SK-N-SH (cell line): ENCODE measurements around the gene CHST12. TPM values are rescaled to one million over a fixed set of nuclear protein-coding genes. Genes with fewer than 3 reads are reported as not detected.
A peak's percentile ranks its signal among the peaks of the same experiment; 100 is the strongest.
"Not testable (repeated sequence)": the region's sequence is repeated elsewhere in the genome, so short reads cannot be mapped to it uniquely, and the experiment has no call there.

ENCODE experiments used
- CTCF ChIA-PET: fragments of 300-600, 350-600 bp; formaldehyde crosslinking; extraction: SDS; loops from one replicate; lab custom pipeline; 2021; lab: Yijun Ruan, JAX
- POLR2A ChIA-PET: fragments of 350-600 bp; sonication (Branson Sonifier 250); formaldehyde crosslinking; extraction: SDS; loops from one replicate; lab custom pipeline; 2020; ENCODE audit warnings: antibody characterized with exemption, inconsistent platforms; lab: Yijun Ruan, JAX
- DNase-seq: peaks from one replicate; pipeline ENCODE4 v3.0.0; 2012
- H2AFZ ChIP-seq: fragments of 200-600 bp; sonication (generic); 2 replicates; pipeline ENCODE4 v1.8.1; 2016; ENCODE audit warnings: antibody characterized with exemption, mild to moderate bottlenecking, low read depth
- H3F3A ChIP-seq: fragments of 200-600 bp; sonication (generic); replicated peaks from 2 replicates; pipeline ENCODE3; 2016; ENCODE audit warnings: antibody characterized with exemption, mild to moderate bottlenecking; ENCODE audit not compliant: insufficient read depth
- H3K27ac ChIP-seq, 2 experiments: fragments of 200-500 bp in 1 of 2; fragments of 200-600 bp in 1 of 2; sonication (Bioruptor generic) in 1 of 2; sonication (generic), shearing (Covaris generic) in 1 of 2; 2 replicates each; pipeline versions ENCODE4 v1.5.1 to v1.6.1; 2014 to 2016; ENCODE audit warnings: low read depth in 2 of 2, inconsistent platforms in 1 of 2, low read length in 1 of 2, mild to moderate bottlenecking in 1 of 2, mixed read lengths in 1 of 2
- H3K27me3 ChIP-seq: fragments of 200-600 bp; sonication (generic), shearing (Covaris generic); 2 replicates; pipeline ENCODE4 v1.6.1; 2016; ENCODE audit warnings: mixed run types; ENCODE audit not compliant: insufficient read depth
- H3K36me3 ChIP-seq, 2 experiments: fragments of 200-500 bp in 1 of 2; fragments of 200-600 bp in 1 of 2; sonication (Bioruptor generic) in 1 of 2; sonication (generic) in 1 of 2; replicated peaks in 1 of 2; 2 replicates each; pipeline versions ENCODE3 to v1.5.1; 2014 to 2016; ENCODE audit warnings: low read length in 1 of 2, mild to moderate bottlenecking in 1 of 2; ENCODE audit not compliant: insufficient read depth in 2 of 2, control insufficient read depth in 1 of 2
- H3K4me1 ChIP-seq, 2 experiments: fragments of 200-500 bp in 1 of 2; fragments of 200-600 bp in 1 of 2; sonication (Bioruptor generic) in 1 of 2; sonication (generic), shearing (Covaris generic) in 1 of 2; 2 replicates each; pipeline versions ENCODE4 v1.5.1 to v1.6.1; 2014 to 2016; ENCODE audit warnings: low read depth in 1 of 2, low read length in 1 of 2, mixed run types in 1 of 2; ENCODE audit not compliant: insufficient read depth in 2 of 2, control insufficient read depth in 1 of 2
- H3K4me2 ChIP-seq: fragments of 200-600 bp; sonication (generic), shearing (Covaris generic); 2 replicates; pipeline ENCODE4 v1.6.1; 2017; ENCODE audit warnings: mixed run types
- H3K4me3 ChIP-seq, 2 experiments: fragments of 200-500 bp in 1 of 2; fragments of 200-600 bp in 1 of 2; sonication (Bioruptor generic) in 1 of 2; sonication (generic), shearing (Covaris generic) in 1 of 2; 2 replicates each; pipeline versions ENCODE4 v1.5.1 to v1.8.1; 2014 to 2016; ENCODE audit warnings: low read depth in 2 of 2, inconsistent platforms in 1 of 2, low read length in 1 of 2, mild to moderate bottlenecking in 1 of 2, mixed read lengths in 1 of 2, moderate library complexity in 1 of 2
- H3K79me2 ChIP-seq: fragments of 200-600 bp; sonication (generic); 2 replicates; pipeline ENCODE4 v1.8.1; 2017; ENCODE audit warnings: mild to moderate bottlenecking; ENCODE audit not compliant: insufficient read depth
- H3K9ac ChIP-seq: fragments of 200-600 bp; sonication (generic); 2 replicates; pipeline ENCODE4 v1.6.1; 2017; ENCODE audit warnings: mixed run types
- H3K9me2 ChIP-seq: fragments of 200-600 bp; sonication (generic); 2 replicates; pipeline ENCODE4 v1.6.1; 2017; ENCODE audit warnings: mixed run types
- H3K9me3 ChIP-seq: fragments of 200-600 bp; sonication (generic); 2 replicates; pipeline ENCODE4 v1.6.1; 2017; ENCODE audit warnings: mixed run types, mild to moderate bottlenecking, moderate library complexity
- H4K20me1 ChIP-seq: fragments of 200-600 bp; sonication (generic); 2 replicates; pipeline ENCODE4 v1.6.1; 2017; ENCODE audit warnings: mild to moderate bottlenecking, mixed run types; ENCODE audit not compliant: insufficient read depth
- EP300 ChIP-seq, 2 experiments: IDR thresholded peaks; 2 replicates each; pipeline versions ENCODE4 v1.4.0 to v1.6.1; 2012; ENCODE audit warnings: borderline replicate concordance in 1 of 2, low read depth in 1 of 2, low read length in 1 of 2
- FOXJ3 ChIP-seq: sonication (generic); formaldehyde crosslinking; IDR thresholded peaks from 2 replicates; pipeline ENCODE4 v1.5.1; 2020; ENCODE audit warnings: mild to moderate bottlenecking, missing genetic modification reagents
- GABPA ChIP-seq: IDR thresholded peaks from 2 replicates; pipeline ENCODE4 v1.4.0; 2012; ENCODE audit warnings: low read depth, mild to moderate bottlenecking
- JUND ChIP-seq: IDR thresholded peaks from 2 replicates; pipeline ENCODE4 v1.4.0; 2012
- RAD21 ChIP-seq: IDR thresholded peaks from 2 replicates; pipeline ENCODE4 v1.6.1; 2012; ENCODE audit warnings: mild to moderate bottlenecking, low read length
- RXRA ChIP-seq: IDR thresholded peaks from 2 replicates; pipeline ENCODE4 v1.4.0; 2012; ENCODE audit warnings: low read depth, mild to moderate bottlenecking, borderline replicate concordance
- TEAD4 ChIP-seq: IDR thresholded peaks from 2 replicates; pipeline ENCODE4 v1.4.0; 2012; ENCODE audit warnings: mild to moderate bottlenecking, borderline replicate concordance; ENCODE audit not compliant: insufficient read depth
- WGBS: methylation state at CpG from one replicate; pipeline ENCODE4 v1.1.6; 2017; ENCODE audit warnings: low lambda C conversion rate; 5-methylcytosine and 5-hydroxymethylcytosine counted together
- polyA plus RNA-seq, 3 experiments: library from polyadenylated mRNA; depleted of rRNA; stranded (reverse); fragments of >200 nt; gene quantifications; 2 replicates each; pipeline ENCODE4 v1.2.3, GENCODE V29; 2012
- TF ChIP-seq, protein P1 (sequence below): fragments of 150-350 bp; IDR thresholded peaks from 2 replicates; pipeline ENCODE4 v1.6.1; 2016; ENCODE audit warnings: mild to moderate bottlenecking, low read depth, low read length
- TF ChIP-seq, protein P2 (sequence below): fragments of 150-350 bp; IDR thresholded peaks from 2 replicates; pipeline ENCODE4 v1.6.1; 2017; ENCODE audit warnings: antibody characterized with exemption, low read length, low read depth, borderline replicate concordance
- TF ChIP-seq, protein P3 (sequence below): IDR thresholded peaks from 2 replicates; pipeline ENCODE4 v1.6.1; 2012; ENCODE audit warnings: mild to moderate bottlenecking, low read depth, low read length, moderate library complexity
- TF ChIP-seq, protein P4 (sequence below): IDR thresholded peaks from 2 replicates; pipeline ENCODE4 v1.4.0; 2012; ENCODE audit warnings: low read depth, borderline replicate concordance
- TF ChIP-seq, protein P5 (sequence below): fragments of 200-600 bp; sonication (generic); IDR thresholded peaks from 2 replicates; pipeline ENCODE4 v1.6.1; 2017; ENCODE audit warnings: antibody characterized with exemption, mild to moderate bottlenecking, moderate library complexity

CHST12 gene
- polyA plus RNA-seq, 1 of the 3 experiments (the other 2 are of a cell fraction), result 32.7 TPM

DNA sequence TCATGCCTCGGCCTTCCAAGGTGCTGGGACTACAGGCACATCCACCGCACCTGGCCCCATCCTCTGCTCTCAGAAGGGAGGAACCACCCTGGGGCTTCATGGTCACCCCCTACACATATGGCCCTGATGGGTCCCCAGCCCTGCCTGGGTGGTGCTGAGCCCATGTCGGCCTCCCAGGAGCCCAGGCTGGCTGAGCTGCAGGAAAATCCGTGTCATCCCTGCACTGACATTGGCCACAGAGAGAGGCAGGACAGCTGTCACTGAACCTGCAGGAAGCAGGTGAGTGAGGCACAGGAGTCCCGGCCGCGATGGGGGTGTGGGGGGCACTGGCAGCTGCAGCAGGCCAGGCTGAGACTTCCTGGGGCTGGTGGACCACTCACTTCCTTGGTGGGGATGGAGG, 64.8 kb downstream of the CHST12 start:
- H3K9me2 ChIP-seq, result no peaks in the 10 kb centered on the region
- H3K9ac ChIP-seq, result no peak overlapping the region
- H3K4me2 ChIP-seq, result no peak overlapping the region
- no peaks in the 10 kb centered on the region for H3K79me2 ChIP-seq
- H4K20me1 ChIP-seq, result no peaks in the 10 kb centered on the region
- peaks cover 7% of the 10 kb centered on the region for H3F3A ChIP-seq
- H3K27me3 ChIP-seq, result no peaks in the 10 kb centered on the region
- H3K4me1 ChIP-seq, result 0 out of 4 replicates have a peak, but pooled peaks cover 0 to 5% of the 10 kb centered on the region in 2 experiments
- no peak overlapping the region for H3K27ac ChIP-seq
- H2AFZ ChIP-seq, result no peak overlapping the region
- CTCF ChIA-PET, result interaction anchor here (0.5 to 13.9 kb wide), 71 partner anchors 9 to 889 kb away, joined by 3 to 270 read pairs (median 4); partner anchors contain the start of genes CHST12 and TTYH3
- TF ChIP-seq, protein P1, sequence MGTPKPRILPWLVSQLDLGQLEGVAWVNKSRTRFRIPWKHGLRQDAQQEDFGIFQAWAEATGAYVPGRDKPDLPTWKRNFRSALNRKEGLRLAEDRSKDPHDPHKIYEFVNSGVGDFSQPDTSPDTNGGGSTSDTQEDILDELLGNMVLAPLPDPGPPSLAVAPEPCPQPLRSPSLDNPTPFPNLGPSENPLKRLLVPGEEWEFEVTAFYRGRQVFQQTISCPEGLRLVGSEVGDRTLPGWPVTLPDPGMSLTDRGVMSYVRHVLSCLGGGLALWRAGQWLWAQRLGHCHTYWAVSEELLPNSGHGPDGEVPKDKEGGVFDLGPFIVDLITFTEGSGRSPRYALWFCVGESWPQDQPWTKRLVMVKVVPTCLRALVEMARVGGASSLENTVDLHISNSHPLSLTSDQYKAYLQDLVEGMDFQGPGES, result no peak
- no peak for TF ChIP-seq TEAD4
- no peak for TF ChIP-seq RXRA
- TF ChIP-seq EP300 (IDR thresholded peaks at IDR 0.05; ENCODE audit: borderline replicate concordance in 1 of 2, low read depth in 1 of 2, low read length in 1 of 2), result no peak
- no peak for TF ChIP-seq GABPA
- TF ChIP-seq, protein P2, sequence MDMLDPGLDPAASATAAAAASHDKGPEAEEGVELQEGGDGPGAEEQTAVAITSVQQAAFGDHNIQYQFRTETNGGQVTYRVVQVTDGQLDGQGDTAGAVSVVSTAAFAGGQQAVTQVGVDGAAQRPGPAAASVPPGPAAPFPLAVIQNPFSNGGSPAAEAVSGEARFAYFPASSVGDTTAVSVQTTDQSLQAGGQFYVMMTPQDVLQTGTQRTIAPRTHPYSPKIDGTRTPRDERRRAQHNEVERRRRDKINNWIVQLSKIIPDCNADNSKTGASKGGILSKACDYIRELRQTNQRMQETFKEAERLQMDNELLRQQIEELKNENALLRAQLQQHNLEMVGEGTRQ, result no peak
- TF ChIP-seq, protein P3, sequence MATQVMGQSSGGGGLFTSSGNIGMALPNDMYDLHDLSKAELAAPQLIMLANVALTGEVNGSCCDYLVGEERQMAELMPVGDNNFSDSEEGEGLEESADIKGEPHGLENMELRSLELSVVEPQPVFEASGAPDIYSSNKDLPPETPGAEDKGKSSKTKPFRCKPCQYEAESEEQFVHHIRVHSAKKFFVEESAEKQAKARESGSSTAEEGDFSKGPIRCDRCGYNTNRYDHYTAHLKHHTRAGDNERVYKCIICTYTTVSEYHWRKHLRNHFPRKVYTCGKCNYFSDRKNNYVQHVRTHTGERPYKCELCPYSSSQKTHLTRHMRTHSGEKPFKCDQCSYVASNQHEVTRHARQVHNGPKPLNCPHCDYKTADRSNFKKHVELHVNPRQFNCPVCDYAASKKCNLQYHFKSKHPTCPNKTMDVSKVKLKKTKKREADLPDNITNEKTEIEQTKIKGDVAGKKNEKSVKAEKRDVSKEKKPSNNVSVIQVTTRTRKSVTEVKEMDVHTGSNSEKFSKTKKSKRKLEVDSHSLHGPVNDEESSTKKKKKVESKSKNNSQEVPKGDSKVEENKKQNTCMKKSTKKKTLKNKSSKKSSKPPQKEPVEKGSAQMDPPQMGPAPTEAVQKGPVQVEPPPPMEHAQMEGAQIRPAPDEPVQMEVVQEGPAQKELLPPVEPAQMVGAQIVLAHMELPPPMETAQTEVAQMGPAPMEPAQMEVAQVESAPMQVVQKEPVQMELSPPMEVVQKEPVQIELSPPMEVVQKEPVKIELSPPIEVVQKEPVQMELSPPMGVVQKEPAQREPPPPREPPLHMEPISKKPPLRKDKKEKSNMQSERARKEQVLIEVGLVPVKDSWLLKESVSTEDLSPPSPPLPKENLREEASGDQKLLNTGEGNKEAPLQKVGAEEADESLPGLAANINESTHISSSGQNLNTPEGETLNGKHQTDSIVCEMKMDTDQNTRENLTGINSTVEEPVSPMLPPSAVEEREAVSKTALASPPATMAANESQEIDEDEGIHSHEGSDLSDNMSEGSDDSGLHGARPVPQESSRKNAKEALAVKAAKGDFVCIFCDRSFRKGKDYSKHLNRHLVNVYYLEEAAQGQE, result no peak
- no peak for TF ChIP-seq FOXJ3 (CRISPR knock-in tag)
- TF ChIP-seq, protein P4, sequence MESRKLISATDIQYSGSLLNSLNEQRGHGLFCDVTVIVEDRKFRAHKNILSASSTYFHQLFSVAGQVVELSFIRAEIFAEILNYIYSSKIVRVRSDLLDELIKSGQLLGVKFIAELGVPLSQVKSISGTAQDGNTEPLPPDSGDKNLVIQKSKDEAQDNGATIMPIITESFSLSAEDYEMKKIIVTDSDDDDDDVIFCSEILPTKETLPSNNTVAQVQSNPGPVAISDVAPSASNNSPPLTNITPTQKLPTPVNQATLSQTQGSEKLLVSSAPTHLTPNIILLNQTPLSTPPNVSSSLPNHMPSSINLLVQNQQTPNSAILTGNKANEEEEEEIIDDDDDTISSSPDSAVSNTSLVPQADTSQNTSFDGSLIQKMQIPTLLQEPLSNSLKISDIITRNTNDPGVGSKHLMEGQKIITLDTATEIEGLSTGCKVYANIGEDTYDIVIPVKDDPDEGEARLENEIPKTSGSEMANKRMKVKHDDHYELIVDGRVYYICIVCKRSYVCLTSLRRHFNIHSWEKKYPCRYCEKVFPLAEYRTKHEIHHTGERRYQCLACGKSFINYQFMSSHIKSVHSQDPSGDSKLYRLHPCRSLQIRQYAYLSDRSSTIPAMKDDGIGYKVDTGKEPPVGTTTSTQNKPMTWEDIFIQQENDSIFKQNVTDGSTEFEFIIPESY, result no peak
- TF ChIP-seq RAD21, result no peak
- no peak for TF ChIP-seq JUND
- TF ChIP-seq, protein P5, sequence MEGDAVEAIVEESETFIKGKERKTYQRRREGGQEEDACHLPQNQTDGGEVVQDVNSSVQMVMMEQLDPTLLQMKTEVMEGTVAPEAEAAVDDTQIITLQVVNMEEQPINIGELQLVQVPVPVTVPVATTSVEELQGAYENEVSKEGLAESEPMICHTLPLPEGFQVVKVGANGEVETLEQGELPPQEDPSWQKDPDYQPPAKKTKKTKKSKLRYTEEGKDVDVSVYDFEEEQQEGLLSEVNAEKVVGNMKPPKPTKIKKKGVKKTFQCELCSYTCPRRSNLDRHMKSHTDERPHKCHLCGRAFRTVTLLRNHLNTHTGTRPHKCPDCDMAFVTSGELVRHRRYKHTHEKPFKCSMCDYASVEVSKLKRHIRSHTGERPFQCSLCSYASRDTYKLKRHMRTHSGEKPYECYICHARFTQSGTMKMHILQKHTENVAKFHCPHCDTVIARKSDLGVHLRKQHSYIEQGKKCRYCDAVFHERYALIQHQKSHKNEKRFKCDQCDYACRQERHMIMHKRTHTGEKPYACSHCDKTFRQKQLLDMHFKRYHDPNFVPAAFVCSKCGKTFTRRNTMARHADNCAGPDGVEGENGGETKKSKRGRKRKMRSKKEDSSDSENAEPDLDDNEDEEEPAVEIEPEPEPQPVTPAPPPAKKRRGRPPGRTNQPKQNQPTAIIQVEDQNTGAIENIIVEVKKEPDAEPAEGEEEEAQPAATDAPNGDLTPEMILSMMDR, result no peak
- POLR2A ChIA-PET, result interaction anchor here (0.7 to 1.2 kb wide), 3 partner anchors 16 to 114 kb away, joined by 3 to 4 read pairs (median 3); no protein-coding TSS in a partner anchor
- DNase-seq, result peak; percentile 29
- no peaks in the 10 kb centered on the region for H3K9me3 ChIP-seq
- WGBS, result 63% methylated on average over 6 of the region's 7 CpGs
- H3K4me3 ChIP-seq, result no peak overlapping the region
- H3K36me3 ChIP-seq, result no peaks in the 10 kb centered on the region

DNA sequence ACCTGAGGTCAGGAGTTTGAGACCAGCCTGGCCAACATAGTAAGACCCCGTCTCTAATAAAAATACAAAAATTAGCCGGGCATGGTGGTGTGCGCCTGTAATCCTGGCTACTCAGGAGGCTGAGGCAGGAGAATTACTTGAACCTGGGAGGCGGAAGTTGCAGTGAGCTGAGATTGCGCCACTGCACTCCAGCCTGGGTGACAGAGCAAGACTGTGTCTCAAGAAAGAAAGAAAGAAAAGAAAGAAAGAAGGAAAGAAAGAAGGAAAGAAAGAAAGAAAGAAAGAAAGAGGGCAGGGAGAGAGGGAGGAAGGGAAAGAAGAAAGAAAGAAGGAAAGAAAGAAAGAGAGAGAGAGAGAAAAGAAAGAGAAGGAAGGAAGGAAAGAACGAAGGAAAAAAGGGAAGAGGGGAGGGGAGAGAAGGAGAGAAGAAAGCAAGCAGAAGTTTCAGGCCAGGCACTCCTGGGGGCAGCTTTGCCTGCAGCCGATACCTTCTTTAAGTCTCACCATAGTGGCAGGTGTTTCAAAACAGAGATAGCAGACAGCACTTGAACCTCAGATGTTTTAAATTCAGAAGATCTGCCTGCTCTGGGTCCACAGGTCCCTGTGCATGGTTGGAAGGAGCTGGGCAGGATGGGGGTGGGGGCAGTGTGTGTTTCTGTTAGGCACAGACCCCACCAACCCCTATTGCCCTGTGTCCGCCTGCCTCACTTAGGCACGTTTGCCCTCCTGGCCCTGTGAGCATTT, 66.2 kb downstream of the CHST12 start:
- H4K20me1 ChIP-seq, H3K4me2 ChIP-seq, DNase-seq, H3K4me3 ChIP-seq, H3K27me3 ChIP-seq, H3K79me2 ChIP-seq, H2AFZ ChIP-seq, H3K9me3 ChIP-seq, H3K9ac ChIP-seq, H3K4me1 ChIP-seq, H3K36me3 ChIP-seq, H3K27ac ChIP-seq, H3F3A ChIP-seq, H3K9me2 ChIP-seq: not testable (repeated sequence)
- WGBS, result 73% methylated on average over 8 of the region's 9 CpGs
- ChIA-PET CTCF (interaction anchor here (0.6 to 13.9 kb wide), 46 partner anchors 10 to 891 kb away, joined by 3 to 270 read pairs (median 5); no protein-coding TSS in a partner anchor), POLR2A (interaction anchor here (0.6 to 1.2 kb wide), 2 partner anchors 17 to 18 kb away, joined by 3 to 4 read pairs; no protein-coding TSS in a partner anchor)
